Keratinocyte (primary cell): Measurements from ENCODE around the gene KREMEN1.

Experiments used
- CTCF ChIP-seq, 3 experiments: IDR thresholded peaks in 1 of 3; conservative IDR thresholded peaks in 1 of 3; optimal IDR thresholded peaks in 1 of 3; 2 replicates in 2 of 3; 3 replicates in 1 of 3; pipeline versions ENCODE3 to v1.5.1; 2011; ENCODE audit warnings: low read length in 3 of 3, mild to moderate bottlenecking in 3 of 3, moderate library complexity in 2 of 3, control low read depth in 1 of 3, inconsistent platforms in 1 of 3; ENCODE audit not compliant: insufficient read depth in 2 of 3; ENCODE audit errors: extremely low read depth in 1 of 3
- EZH2 ChIP-seq: IDR thresholded peaks from one replicate; pipeline ENCODE4 v1.6.1; 2012; ENCODE audit warnings: inconsistent platforms, mild to moderate bottlenecking, low read length, moderate library complexity

GRCh38 chr22:29204455-29205183 is 131.8 kb downstream of the KREMEN1 start:
- TF ChIP-seq CTCF (optimal IDR thresholded peaks at IDR 0.05 in 1 of 3, IDR thresholded peaks at IDR 0.05 in 1 of 3, conservative IDR thresholded peaks at IDR 0.05 in 1 of 3; ENCODE audit: extremely low read depth in 1 of 3, insufficient read depth in 2 of 3, low read length in 3 of 3): no peak
- no peak for TF ChIP-seq EZH2
